ENCODE measurements around the gene REG3A.

REG3A gene

DNA sequence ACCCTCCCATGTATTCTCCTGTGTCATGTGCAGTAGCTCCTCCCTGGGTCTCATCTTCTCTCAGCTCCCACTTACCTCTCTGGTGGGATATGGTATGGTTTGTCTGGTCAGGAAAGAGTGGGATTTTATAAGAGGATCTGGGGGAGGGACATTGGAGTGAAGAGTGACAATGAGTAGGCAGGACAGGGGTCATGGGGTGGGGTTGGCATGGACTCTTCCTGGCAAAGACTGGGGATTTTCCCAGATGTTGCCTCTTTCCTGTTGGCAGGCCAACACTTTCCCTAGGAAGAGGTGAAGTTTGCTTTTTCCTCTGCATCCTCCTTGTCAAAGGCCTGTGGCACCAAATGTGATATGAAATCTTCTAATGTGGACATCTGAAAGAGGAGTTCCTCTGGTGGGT lies at the start of gene REG3A:
Gene REG3A, minus strand, starts transcription at position 101 of the 400 bp plus-strand sequence. CDS start 348 bp downstream, outside the sequence.
- DNase-seq, result no peak

DNA sequence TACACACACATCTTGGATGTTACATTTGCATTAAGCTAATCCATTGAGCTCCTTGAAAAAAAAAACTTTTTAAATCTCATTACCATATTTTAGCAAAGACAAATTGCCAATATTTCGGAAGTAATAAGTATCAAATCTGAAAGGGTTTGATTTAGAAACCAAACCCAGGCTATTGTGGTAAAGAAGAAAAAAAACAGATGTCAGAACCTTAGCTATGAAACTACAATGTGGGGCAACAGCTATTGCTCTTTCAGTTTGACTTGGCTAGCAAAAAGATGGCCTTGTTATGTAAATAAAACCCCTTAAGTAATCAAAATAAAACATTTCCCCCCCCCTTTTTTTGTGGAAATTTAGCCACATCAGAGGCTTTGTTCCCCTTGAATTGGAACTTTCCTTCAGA lies 41.2 kb upstream of the REG3A start:
- no peak for DNase-seq

GRCh38 chr2:79191816-79192215 lies 32.3 kb upstream of the REG3A start:
- no peak for DNase-seq

DNA sequence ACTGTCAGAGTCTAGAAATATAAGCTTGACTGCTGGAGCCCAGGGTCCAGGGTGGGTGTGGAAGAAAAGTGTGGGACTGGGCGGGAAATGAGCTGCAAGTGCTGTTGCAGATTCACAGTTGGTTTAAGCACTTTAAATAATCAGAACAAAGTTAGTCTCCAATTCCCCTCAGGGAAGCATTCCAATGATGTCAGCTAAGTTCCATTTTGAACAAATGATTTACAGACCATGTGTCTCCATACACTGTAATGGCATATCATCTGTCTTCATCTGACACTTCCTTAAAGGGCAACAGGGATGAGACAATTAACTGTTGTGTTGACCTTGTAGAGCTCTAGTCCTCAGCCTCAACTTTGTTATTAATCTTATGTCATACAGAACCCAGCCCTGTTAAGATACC lies 31.5 kb upstream of the REG3A start:
- no peak for DNase-seq

GRCh38 chr2:79189465-79189864 lies 29.9 kb upstream of the REG3A start:
- no peak for DNase-seq

GRCh38 chr2:79181617-79182016 lies 22.1 kb upstream of the REG3A start:
- DNase-seq, result no peak

DNA sequence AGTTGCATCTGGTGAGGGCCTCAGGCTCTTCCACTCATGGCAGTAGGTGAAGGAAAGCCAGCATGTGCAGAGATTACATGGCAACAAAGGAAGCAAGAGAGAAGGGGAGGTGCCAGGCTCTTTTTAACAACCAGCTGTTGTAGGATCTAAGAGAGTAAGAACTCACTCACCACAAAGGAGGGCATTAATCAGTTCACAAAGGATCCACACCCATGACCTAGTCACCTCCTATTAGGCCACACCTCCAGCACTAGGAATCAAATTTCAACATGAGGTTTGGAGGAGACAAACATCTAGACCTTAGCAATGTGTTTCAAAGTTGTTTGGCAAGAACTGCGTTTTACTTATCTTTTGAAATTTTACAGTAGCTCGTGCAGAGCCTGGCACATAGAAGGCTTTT lies 20.5 kb upstream of the REG3A start:
- DNase-seq, result no peak

DNA sequence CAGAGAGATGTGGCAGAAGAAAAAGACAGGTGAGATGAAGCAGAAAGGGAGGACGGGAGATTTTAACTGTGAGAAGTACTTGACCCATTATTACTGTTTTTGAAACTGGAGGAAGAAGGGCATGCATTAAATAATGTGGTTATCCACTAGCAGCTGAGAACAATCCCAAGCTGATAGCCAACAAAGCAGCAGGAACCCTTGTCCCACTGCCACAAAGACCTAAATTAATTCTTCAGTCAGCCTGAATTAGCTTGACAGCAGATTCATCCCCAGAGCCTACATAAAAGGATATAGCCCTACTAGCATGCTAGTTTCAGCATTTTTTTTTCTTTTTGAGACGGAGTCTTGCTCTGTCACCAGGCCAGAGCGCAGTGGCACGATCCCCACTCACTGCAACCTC lies 19.5 kb upstream of the REG3A start:
- DNase-seq, result no peak

- no peak for DNase-seq
These were observed 18.6 kb upstream of the REG3A start for GRCh38 chr2:79178076-79178674.

- no peak for DNase-seq
These were observed 11.9 kb upstream of the REG3A start for GRCh38 chr2:79171348-79171958.

- no peak for DNase-seq
These were observed 3.2 kb upstream of the REG3A start for GRCh38 chr2:79162801-79163200.

GRCh38 chr2:79162132-79162531 lies 2.6 kb upstream of the REG3A start:
- no peak for DNase-seq

DNA sequence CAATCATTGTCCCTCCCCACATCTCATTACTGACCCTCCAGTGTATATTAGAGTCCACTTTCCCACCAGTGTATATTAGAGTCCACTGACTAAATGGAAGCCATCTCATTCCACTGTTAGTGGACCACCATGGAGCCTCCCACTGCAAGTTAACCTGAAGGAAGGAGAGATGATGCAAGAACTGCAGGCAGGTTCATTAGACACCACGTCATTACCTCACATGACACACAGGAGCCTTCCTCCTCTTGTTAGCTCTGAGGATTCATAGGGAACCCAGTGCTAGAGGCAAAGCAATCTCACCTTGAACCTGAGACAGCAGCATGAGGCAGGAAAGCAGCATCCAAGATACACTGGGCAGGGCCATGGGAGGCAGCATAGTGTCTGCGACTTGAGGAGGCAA lies 523 bp downstream of the REG3A start:
- no peak for DNase-seq

DNA sequence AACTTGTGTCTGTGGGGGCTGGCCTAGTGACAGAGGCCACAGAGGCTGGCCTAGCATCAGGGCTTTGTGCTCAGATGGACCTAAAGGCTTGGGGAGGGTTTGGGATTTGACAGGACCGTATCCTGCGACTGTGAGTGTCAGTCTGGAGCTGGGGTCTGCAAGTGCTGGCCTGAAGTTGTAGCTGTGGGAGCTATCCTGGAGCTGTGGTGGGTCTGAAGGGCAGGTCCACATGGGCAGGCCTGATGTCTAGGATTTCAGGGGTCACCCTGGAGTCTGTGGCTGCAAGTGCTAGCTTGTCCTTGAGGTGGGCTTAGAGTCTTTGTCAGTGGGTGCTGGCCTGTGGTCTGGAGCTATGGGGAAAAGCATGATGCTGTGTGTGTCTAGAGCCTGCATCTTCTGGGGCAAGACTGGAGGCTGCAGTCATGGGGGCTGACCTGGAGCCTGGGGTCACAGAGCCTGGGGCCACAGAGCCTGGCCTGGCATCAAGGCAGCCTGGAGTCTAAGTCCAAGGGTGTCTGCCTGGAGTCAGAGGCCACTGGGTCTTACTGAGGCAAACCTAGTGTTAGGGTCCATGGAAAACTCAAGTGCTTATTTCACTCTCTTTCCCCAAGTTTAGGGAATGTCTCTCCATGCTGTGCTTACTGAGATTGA lies 3.6 kb downstream of the REG3A start:
- no peak for DNase-seq

- no peak for DNase-seq
These were observed 20.1 kb downstream of the REG3A start for GRCh38 chr2:79139423-79139822.

- DNase-seq, result no peak
These were observed 21.2 kb downstream of the REG3A start for GRCh38 chr2:79138385-79138784.

DNA sequence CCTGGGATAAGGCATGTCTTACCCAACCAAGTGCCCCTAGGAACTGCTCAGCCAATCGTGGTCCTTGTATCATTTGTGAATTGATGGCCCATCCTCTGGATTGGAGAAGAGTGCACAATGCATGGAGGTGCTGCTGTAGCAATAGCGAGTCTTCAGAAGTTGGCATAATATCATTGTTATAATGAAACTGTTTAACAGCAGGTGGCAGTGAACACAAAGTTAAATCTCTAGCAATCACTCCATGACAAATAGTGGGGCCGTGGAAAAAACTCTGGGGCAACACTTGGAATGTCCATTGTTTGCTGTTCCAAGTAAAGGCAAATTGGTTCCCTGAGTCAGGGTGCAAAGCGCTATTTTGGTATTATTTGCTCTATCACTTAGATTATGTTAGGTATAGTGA lies 27.9 kb downstream of the REG3A start:
- DNase-seq, result no peak

- no peak for DNase-seq
These were observed 29.7 kb downstream of the REG3A start for GRCh38 chr2:79129804-79130203.

- no peak for DNase-seq
These were observed 30.3 kb downstream of the REG3A start for GRCh38 chr2:79129260-79129659.

- DNase-seq, result no peak
These were observed 31.1 kb downstream of the REG3A start for GRCh38 chr2:79128406-79128805.

DNA sequence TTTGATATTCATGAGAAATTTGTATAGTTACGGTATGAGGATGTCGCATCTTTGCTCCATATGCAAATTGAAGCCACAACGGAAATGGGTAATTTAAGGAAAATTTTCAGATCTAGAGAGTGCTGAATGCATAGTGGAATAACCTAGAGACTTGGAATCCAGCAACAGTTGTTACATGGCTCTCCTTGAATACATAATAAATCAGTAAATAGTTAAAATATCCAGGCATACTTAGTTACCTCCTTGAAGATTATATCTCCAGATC lies 33.9 kb downstream of the REG3A start:
- DNase-seq, result no peak

DNA sequence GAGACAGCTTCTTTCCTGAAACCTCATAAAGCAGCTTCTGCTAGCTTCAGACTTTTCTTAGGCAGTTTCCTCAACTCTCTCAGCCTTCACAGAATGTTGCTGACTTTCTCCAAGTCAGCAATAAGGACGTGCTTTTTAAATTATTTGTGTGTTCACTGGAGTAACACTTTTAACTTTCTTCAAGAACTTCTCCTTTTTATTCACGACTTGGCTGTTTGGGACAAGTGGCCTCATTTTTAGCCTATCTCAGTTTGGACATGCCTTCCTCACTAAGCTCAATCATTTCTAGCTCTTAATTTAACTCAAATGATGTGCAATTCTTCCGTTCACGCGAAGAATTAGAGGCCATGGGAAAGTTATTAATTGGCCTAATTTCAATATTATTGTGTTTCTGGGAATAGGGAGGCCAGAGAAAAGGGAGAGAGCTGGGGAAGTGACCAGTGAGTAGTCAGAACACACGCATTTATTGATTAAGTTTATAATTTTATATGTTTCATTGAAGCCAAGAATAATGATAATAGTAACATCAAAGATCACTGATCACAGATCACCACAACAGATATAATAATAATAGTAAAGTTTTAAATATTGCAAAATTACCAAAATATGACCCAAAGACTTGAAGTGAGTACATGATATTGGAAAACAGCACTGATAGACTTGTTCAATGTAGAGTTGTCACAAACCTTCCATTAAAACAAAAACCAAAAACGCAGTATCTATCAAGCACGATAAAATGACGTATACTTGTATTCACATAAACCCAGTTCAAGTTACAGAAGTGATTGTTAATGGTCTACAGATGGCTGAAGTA lies 34.4 kb downstream of the REG3A start:
- no peak for DNase-seq

DNA sequence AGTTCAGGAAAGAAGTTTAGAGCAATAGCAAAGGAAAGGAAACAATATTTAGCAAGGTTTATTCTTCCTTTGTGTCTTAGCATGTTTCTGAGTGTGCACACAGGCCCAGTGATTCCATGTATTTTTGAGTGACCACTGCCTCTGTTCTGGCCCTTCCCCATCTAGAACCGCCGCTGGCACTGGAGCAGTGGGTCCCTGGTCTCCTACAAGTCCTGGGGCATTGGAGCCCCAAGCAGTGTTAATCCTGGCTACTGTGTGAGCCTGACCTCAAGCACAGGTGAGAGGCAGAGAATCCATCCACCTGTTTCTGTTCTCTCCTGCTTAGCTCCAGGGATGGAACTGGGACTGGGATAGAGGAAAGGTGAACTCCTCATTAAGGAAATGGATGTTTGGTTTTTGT lies 36.9 kb downstream of the REG3A start:
- no peak for DNase-seq

- DNase-seq, result no peak
These were observed 39.3 kb downstream of the REG3A start, which contains the start of gene REG1A for GRCh38 chr2:79120194-79120713. Gene REG1A, plus strand, starts transcription at chr2:79120488. Its CDS starts 374 bp downstream, at chr2:79120862.

All from activated CD8-positive, alpha-beta memory T cell treated with anti-CD3 and anti-CD28 coated beads, Interleukin-2, amount 50 U/mL, for 4 hours (primary cell).